Measurements from ENCODE around the gene FOXB1.

GRCh38 chr15:60043744-60044435, 39.8 kb downstream of the FOXB1 start:
- TF ChIP-seq, protein P1, sequence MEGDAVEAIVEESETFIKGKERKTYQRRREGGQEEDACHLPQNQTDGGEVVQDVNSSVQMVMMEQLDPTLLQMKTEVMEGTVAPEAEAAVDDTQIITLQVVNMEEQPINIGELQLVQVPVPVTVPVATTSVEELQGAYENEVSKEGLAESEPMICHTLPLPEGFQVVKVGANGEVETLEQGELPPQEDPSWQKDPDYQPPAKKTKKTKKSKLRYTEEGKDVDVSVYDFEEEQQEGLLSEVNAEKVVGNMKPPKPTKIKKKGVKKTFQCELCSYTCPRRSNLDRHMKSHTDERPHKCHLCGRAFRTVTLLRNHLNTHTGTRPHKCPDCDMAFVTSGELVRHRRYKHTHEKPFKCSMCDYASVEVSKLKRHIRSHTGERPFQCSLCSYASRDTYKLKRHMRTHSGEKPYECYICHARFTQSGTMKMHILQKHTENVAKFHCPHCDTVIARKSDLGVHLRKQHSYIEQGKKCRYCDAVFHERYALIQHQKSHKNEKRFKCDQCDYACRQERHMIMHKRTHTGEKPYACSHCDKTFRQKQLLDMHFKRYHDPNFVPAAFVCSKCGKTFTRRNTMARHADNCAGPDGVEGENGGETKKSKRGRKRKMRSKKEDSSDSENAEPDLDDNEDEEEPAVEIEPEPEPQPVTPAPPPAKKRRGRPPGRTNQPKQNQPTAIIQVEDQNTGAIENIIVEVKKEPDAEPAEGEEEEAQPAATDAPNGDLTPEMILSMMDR (IDR thresholded peaks at IDR 0.05): no peak
- TF ChIP-seq POLR2A (IDR thresholded peaks at IDR 0.05) (no peak), POLR2AphosphoS5 (IDR thresholded peaks at IDR 0.05) (no peak), EP300 (IDR thresholded peaks at IDR 0.05; ENCODE audit: low read depth) (no peak)

Measured in transverse colon (tissue), 4 donors.